C4-2B (cell line): ENCODE measurements around the gene PTPRM.

Experiments
- ZFX ChIP-seq: fragments of 450-650 bp; IDR thresholded peaks from 2 replicates; pipeline ENCODE4 v1.6.1; 2017
- TF ChIP-seq, protein P1 (sequence below): fragments of 450-650 bp; conservative IDR thresholded peaks from 2 replicates; pipeline ENCODE4 v1.5.1; 2017; ENCODE audit warnings: mild to moderate bottlenecking

DNA sequence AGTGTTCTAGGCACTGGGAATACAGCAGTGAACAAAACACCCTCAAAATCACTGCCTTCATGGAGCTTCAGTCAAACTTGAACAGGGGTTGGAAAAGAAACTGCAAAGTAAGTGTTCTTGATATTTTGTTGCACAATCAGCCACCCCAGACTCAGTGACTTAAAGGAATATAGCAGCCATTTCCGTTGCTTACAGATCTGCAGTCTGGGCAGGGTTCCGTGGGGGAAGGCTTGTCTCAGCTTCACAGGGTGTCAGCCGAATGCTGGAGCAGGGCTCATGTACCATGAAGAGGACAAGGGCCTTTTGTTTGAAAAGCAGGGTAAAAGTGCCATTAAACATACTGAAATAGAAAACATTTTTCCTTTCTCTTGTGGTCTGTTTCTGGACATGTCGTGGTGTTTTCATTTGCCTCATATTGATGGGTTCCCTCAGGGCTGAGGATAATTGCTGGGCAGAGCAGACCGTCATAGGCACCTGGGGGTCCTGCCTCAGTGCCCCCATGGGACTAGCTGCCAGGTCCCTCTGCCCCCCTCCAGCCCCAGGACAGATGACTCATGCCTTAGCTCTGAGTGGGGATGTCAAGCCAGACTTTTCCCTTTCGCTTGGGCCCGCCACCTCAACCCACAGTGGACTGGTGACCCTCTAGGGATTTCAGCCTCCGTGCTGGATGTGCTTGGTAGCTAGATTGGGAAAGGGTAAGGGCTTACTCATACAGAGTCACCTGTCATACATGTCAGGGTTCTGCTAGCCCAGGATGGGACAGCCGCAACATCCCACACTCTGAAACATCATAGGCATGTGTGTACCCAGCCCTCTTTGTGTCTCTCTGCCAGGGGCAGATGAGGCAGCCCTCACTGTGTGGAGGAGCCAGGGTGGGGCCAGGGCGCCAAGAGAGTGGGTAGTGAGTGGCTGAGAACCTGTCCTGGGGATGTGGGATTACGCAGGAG lies 96.5 kb downstream of the PTPRM start:
- TF ChIP-seq, protein P1, sequence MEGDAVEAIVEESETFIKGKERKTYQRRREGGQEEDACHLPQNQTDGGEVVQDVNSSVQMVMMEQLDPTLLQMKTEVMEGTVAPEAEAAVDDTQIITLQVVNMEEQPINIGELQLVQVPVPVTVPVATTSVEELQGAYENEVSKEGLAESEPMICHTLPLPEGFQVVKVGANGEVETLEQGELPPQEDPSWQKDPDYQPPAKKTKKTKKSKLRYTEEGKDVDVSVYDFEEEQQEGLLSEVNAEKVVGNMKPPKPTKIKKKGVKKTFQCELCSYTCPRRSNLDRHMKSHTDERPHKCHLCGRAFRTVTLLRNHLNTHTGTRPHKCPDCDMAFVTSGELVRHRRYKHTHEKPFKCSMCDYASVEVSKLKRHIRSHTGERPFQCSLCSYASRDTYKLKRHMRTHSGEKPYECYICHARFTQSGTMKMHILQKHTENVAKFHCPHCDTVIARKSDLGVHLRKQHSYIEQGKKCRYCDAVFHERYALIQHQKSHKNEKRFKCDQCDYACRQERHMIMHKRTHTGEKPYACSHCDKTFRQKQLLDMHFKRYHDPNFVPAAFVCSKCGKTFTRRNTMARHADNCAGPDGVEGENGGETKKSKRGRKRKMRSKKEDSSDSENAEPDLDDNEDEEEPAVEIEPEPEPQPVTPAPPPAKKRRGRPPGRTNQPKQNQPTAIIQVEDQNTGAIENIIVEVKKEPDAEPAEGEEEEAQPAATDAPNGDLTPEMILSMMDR, result no peak
- no peak for TF ChIP-seq ZFX
